Activated CD4-positive, alpha-beta T cell treated with anti-CD3 and anti-CD28 coated beads, Interleukin-2, amount 10 ng/mL, durations not matched to agents 24 days and 14 days (primary cell): ENCODE data around the gene IGSF1. TPM values are rescaled to one million over a fixed set of nuclear protein-coding genes. Genes with fewer than 3 reads are reported as not detected.
"Not testable (repeated sequence)": the region's sequence is repeated elsewhere in the genome, so short reads cannot be mapped to it uniquely, and the experiment has no call there.

Source experiments
- DNase-seq: peaks from one replicate; pipeline ENCODE4 v3.0.0; 2022
- H3K27ac Mint-ChIP-seq: one replicate; pipeline ENCODE4 v1.8.0; 2022; ENCODE audit warnings: mild to moderate bottlenecking, mixed read lengths
- H3K27me3 Mint-ChIP-seq: one replicate; pipeline ENCODE4 v1.8.0; 2022; ENCODE audit warnings: mixed read lengths
- H3K36me3 Mint-ChIP-seq: one replicate; pipeline ENCODE4 v1.8.0; 2022; ENCODE audit warnings: low read depth, mild to moderate bottlenecking, mixed read lengths
- H3K4me1 Mint-ChIP-seq: one replicate; pipeline ENCODE4 v1.8.0; 2021; ENCODE audit warnings: mixed read lengths
- H3K4me3 Mint-ChIP-seq: one replicate; pipeline ENCODE4 v1.8.0; 2022; ENCODE audit warnings: mild to moderate bottlenecking, moderate library complexity, mixed read lengths
- H3K9me3 Mint-ChIP-seq: one replicate; pipeline ENCODE4 v1.8.0; 2021; ENCODE audit warnings: mixed read lengths
- intact Hi-C: fragments of 100-400 bp; cut with micrococcal nuclease; formaldehyde crosslinking; loops from one replicate; pipeline ENCODE4 v1.15.1; 2023
- total RNA-seq: library from RNA; stranded (reverse); gene quantifications from 2 replicates; pipeline ENCODE4 v1.2.3, GENCODE V29; 2022

Gene IGSF1
- total RNA-seq, 1 donor from 2014 or later, result not detected

DNA sequence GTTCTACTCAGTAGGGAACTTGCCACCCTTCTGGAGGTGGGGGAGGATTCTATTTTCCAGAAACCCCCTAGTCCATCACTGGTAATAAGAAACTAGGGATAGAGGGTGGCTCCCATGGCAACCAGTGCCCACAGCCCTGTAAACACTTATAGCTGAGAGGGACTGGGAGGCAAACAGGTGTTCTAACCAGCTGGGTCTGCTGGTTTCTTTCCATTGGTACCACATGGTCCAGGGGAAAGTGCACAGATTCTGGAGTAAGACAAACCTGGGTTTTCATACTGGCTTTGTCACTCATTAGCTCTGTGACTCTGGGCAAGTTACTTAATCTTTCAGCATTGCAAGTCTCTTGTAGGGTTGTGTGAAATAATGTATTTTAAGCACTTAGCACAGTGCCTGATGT is 26.9 kb downstream of the IGSF1 start:
- H3K4me1 Mint-ChIP-seq, result peaks cover 3% of the 10 kb centered on the region
- H3K27ac Mint-ChIP-seq, result no peak overlapping the region
- no peaks in the 10 kb centered on the region for H3K9me3 Mint-ChIP-seq
- H3K36me3 Mint-ChIP-seq, result no peaks in the 10 kb centered on the region
- DNase-seq, result no peak
- H3K4me3 Mint-ChIP-seq, result no peak overlapping the region
- H3K27me3 Mint-ChIP-seq, result no peaks in the 10 kb centered on the region
- intact Hi-C loops, result no loop called here

DNA sequence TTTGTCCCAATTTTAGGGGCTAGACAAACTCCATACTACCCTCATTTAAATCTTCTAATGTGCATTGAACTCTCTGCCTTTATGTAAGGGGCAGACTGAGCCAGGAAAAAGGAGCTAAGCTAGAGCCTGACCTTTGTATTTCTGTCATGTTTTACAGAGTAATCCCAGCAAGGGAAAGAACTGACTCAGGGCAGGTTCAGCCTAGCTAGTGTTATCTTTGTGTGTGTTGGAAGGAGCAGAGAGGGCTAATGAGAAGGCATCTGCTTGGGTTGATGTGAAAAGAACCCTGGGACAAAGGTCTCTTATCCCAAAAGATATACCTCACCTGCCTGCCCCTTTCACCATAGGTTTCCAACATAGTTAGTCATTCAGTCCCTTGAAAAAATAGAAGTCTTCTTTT is 31.7 kb downstream of the IGSF1 start:
- no peaks in the 10 kb centered on the region for H3K27me3 Mint-ChIP-seq
- no peaks in the 10 kb centered on the region for H3K4me1 Mint-ChIP-seq
- no peak overlapping the region for H3K27ac Mint-ChIP-seq
- H3K4me3 Mint-ChIP-seq, result no peak overlapping the region
- H3K9me3 Mint-ChIP-seq, result no peaks in the 10 kb centered on the region
- no peaks in the 10 kb centered on the region for H3K36me3 Mint-ChIP-seq
- no peak for DNase-seq
- intact Hi-C loops, result no loop called here

DNA sequence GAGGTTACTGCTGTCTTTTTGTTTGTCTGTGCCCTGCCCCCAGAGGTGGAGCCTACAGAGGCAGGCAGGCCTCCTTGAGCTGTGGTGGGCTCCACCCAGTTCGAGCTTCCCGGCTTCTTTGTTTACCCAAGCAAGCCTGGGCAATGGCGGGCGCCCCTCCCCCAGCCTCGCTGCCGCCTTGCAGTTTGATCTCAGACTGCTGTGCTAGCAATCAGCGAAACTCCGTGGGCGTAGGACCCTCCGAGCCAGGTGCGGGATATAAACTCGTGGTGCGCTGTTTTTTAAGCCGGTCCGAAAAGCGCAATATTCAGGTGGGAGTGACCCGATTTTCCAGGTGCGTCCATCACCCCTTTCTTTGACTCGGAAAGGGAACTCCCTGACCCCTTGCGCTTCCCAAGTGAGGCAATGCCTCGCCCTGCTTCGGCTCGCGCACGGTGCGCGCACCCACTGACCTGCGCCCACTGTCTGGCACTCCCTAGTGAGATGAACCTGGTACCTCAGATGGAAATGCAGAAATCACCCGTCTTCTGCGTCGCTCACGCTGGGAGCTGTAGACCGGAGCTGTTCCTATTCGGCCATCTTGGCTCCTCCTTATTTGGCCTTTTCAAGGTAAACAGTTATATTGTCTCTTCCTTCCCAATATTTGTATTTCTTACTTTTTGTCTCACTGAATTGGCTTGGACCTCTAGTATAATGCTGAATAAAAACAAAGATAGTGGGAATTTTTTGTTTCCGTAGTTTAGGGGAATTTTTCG is 37.9 kb downstream of the IGSF1 start:
- intact Hi-C loops, H3K27ac Mint-ChIP-seq, H3K4me1 Mint-ChIP-seq: not testable (repeated sequence)

GRCh38 chrX:131239057-131239456 is 50.0 kb downstream of the IGSF1 start:
- intact Hi-C loops, result no loop called here
- no peaks in the 10 kb centered on the region for H3K4me1 Mint-ChIP-seq
- H3K9me3 Mint-ChIP-seq, result no peaks in the 10 kb centered on the region
- no peaks in the 10 kb centered on the region for H3K27me3 Mint-ChIP-seq
- H3K27ac Mint-ChIP-seq, result no peak overlapping the region
- H3K36me3 Mint-ChIP-seq, result no peaks in the 10 kb centered on the region
- DNase-seq, result no peak
- H3K4me3 Mint-ChIP-seq, result no peak overlapping the region

More for the DNA sequence above, 37.9 kb downstream of the IGSF1 start:
- H3K27me3 Mint-ChIP-seq, H3K36me3 Mint-ChIP-seq, H3K9me3 Mint-ChIP-seq, DNase-seq, H3K4me3 Mint-ChIP-seq: not testable (repeated sequence)

- Mint-ChIP-seq H3K4me1 (no peaks in the 10 kb centered on the region), H3K36me3 (no peaks in the 10 kb centered on the region), H3K27me3 (no peaks in the 10 kb centered on the region), H3K4me3 (no peak overlapping the region), H3K27ac (no peak overlapping the region), H3K9me3 (no peaks in the 10 kb centered on the region)
- intact Hi-C loops, result no loop called here
- no peak for DNase-seq
Measured at GRCh38 chrX:131237363-131237762, 51.7 kb downstream of the IGSF1 start.

GRCh38 chrX:131235768-131236545 is 53.1 kb downstream of the IGSF1 start:
- no peaks in the 10 kb centered on the region for H3K4me1 Mint-ChIP-seq
- H3K4me3 Mint-ChIP-seq, result no peak overlapping the region
- H3K27ac Mint-ChIP-seq, result no peak overlapping the region
- intact Hi-C loops, result no loop called here
- no peaks in the 10 kb centered on the region for H3K36me3 Mint-ChIP-seq
- H3K9me3 Mint-ChIP-seq, result no peaks in the 10 kb centered on the region
- DNase-seq, result no peak
- no peaks in the 10 kb centered on the region for H3K27me3 Mint-ChIP-seq

DNA sequence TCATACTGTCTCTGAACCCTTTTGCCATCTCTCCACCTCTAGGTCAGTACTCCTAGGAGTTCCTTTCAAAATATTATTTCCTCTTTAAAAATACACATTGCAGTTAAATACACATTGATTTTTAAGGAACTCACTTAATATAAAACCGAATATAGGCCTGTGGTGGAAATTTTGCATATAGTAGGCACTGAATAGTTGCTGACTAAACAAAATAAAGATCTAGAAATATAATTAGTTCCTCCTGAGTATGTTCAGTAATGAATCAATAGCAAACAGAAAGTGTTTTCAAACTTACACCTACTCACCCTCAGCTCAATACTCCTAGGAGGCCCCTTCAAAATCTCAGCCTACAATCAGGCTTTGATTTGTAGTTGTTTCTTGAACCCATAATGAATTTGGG is 61.5 kb downstream of the IGSF1 start:
- H3K4me3 Mint-ChIP-seq, result no peak overlapping the region
- intact Hi-C loops, result no loop called here
- no peaks in the 10 kb centered on the region for H3K36me3 Mint-ChIP-seq

GRCh38 chrX:131226591-131226990 is 62.5 kb downstream of the IGSF1 start:
- H3K4me3 Mint-ChIP-seq, result no peak overlapping the region
- no peaks in the 10 kb centered on the region for H3K9me3 Mint-ChIP-seq
- no peaks in the 10 kb centered on the region for H3K4me1 Mint-ChIP-seq
- no peak overlapping the region for H3K27ac Mint-ChIP-seq
- no peaks in the 10 kb centered on the region for H3K27me3 Mint-ChIP-seq
- no peak for DNase-seq
- no peaks in the 10 kb centered on the region for H3K36me3 Mint-ChIP-seq
- intact Hi-C loops, result no loop called here

More for the DNA sequence above, 61.5 kb downstream of the IGSF1 start:
- Mint-ChIP-seq H3K27me3 (no peaks in the 10 kb centered on the region), H3K4me1 (no peaks in the 10 kb centered on the region), H3K27ac (no peak overlapping the region), H3K9me3 (no peaks in the 10 kb centered on the region)
- DNase-seq, result no peak

GRCh38 chrX:131225078-131225477 is 64.0 kb downstream of the IGSF1 start:
- Mint-ChIP-seq H3K27ac (no peak overlapping the region), H3K27me3 (no peaks in the 10 kb centered on the region), H3K9me3 (no peaks in the 10 kb centered on the region), H3K36me3 (no peaks in the 10 kb centered on the region), H3K4me1 (no peaks in the 10 kb centered on the region), H3K4me3 (no peak overlapping the region)
- no peak for DNase-seq
- intact Hi-C loops, result no loop called here

Other genes with a start within 250 kb of the IGSF1 start
- not detected in 2 replicates for gene ARHGAP36, start 231.0 kb downstream of the IGSF1 start, total RNA-seq